DMS 273 treated with DMSO at 0.1 percent for 48 hours (cell line): ENCODE measurements around the gene MEGF6.

Source experiments
- DNase-seq: peaks from one replicate; lab custom pipeline; 2025; lab: John Stamatoyannopoulos, UW

Gene MEGF6

DNA sequence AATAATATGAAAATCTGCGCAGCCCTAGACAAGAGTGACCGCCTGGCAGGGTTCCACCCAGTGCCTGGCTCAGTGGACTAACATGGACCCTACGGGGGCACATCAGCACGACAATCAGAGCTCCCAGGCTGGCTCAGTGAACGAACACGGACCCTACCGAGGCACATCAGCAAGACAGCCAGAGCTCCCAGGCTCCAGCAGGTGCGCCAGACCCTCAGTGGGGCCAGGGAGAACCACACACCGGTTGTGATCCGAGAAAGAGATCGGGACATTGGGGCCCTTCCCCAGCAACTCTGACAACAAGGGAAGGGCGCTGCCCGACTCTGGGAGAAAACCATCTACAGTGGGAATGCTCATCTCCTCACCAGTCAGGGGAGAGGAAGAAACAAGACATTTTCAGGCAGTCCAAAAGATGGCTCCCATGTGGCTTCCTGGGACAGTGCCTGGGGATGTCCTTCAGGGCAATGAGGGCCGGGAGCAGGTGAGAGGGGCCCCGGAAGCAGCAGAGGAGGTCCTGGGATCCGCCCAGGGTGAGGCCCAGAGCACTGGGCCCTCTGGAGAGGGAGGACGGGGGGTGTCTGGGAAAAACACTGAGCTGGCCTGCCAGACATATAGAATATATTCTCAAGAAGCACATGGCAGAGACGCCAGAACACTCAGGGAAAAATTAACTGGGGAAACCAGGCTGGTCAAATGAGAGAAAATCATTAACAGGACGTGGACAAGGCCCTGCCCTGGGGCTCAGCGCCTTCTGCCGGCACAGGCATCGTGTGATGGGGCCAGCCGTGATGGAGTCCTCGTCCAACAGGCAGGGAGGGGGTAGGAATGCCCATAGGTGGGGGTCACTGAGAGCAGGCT, 152.0 kb downstream of the MEGF6 start:
- DNase-seq, result no peak

DNA sequence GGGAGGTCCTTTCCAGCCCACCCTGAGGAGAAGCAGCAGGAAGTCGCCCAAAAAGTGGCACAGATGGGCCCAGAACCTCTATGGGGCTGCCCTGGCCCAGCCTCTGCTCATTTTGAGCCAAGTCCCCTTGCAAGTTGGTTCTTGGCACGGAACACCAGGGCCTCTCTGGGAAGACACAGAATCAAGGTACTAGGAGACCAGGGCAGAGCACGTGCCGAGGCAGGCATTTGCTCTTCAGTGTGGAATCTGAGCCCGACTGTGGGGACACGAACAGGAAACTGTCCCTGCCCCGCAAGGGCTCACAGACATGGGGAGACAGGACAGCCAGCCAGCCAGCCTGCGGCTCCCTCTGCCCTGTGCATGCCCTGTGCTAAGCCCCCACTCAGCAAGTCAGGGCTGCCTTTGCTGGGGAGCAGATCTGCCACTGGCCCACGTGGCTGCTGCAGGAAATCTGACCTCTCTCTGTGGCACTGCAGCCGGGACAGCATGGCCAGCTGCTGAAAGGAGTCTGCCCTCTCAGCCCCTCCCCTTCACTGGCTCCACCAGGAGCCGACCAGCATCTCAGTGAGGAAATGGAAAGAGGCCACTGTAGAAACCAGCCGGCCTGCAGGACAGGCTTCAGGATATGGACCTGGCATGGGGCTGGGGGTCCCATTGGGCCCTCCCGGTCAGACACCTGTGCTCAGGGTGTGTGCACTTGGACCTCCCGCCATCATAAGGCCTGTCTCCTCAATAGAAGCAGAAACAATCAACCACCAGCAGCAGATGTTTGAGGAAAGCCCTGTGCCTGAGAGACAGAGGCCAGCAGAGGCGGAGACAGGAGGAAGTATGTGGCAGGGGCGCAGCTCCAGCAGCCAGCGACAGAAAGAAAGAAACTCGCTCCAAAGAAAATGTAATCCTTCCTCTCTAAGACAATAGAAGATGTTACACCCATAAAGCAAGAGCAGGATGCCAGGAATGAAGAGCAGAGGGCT, 153.1 kb downstream of the MEGF6 start:
- DNase-seq, result no peak

DNA sequence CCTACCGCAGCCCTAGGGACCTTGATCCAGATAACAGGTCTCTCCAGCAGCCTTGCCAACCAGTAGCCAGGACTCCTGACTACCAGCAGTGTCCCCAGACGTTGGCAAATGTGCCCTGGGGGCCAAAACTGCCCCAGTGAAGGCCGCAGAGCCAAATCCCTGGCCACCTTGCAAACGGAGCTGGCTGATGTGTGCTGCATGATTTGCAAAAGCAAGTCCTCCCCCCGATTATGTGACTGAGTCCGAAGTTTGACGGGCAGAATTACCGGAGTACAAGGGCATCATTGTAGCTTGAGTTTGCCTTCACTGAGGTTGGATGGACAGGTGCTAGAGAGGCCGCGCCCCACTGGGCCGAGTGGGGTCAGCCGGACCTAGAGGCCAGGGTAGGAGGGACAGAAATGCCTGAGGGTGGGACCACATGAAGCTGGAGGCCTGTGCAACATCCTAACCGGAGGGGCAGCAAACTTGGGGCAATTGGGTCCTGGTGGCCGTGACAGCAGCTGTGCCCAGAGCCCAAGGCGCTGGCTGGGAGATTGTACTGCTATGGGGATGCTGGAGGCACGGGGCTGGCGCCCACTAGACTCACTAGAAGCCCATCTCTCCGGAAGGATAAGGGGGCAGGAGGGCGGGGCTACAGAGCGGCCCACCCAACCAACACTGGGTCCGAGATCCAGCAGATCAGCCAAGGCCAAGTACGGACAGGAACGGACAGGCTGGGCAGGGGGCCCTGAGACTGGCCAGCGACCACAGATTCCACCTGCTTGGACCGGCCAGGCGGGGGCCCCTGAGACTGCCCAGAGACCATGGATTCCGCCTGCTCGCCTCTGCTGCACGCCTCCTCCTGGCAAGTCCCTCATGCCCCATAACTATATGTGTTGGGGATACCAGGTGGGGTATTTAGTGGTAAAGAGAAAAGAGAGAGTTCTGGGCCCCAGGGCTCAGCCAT, 154.1 kb downstream of the MEGF6 start:
- no peak for DNase-seq

DNA sequence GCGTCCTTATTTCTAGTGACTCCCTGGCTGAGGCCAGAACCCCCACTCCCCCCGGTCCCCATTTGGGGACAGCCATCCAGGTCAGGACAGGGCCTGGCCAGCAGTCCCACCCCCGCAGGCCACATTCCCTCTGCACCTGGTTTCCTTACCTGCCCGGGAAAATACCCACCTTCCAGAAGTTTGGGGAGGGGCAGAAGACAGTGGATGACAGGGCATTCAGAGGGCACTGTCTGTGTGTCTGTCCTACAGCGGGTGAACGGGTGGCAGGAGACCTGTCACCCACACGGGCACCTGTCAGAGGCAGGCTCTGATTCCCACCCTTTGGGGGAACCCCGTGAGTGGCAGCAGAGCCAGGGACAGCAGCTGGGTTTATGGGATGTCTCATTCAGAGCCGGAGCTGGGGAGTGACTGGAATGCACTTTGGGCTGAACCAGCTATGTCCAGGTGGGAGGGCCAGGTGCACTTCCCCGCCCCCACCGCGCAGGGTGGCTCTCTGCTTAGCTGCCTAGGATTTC, 154.8 kb downstream of the MEGF6 start:
- no peak for DNase-seq

DNA sequence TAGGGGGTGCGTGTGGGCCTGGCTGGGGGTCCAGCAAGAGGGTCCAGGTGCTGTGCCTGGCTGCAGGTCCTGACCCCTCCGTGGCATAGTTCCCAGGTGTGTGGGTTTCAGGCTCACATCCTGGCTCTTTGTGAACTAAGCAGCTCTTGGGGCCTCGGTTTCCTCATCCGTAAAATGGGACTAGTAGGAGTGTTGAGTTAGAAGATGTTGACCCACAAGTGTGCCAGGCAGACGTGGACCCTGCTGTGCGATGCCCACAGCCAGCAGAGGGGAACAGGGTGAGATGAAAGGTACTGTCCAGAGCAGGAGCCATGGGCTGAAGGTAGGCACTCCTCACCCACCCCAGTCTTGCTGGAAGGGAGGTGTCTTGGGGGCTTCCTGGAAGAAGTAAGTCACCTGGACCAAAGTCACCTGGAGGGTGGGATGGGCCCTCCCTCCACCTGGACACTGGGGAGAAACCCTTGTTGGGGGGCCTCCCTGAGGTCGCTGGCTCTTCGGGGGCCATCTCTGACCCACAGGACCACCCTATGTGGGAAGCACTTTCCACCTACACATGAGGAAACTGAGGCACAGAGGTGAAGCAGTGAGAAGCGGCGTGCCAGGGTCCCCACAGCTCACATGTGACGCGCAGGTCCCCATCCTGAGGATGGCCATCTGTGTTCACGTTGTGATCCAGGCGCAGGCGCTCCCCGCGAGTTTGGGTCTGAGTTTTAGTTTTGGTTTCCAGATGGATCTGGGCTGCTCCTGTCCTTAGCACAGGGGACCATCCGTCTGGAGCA, 155.4 kb downstream of the MEGF6 start:
- DNase-seq, result no peak

DNA sequence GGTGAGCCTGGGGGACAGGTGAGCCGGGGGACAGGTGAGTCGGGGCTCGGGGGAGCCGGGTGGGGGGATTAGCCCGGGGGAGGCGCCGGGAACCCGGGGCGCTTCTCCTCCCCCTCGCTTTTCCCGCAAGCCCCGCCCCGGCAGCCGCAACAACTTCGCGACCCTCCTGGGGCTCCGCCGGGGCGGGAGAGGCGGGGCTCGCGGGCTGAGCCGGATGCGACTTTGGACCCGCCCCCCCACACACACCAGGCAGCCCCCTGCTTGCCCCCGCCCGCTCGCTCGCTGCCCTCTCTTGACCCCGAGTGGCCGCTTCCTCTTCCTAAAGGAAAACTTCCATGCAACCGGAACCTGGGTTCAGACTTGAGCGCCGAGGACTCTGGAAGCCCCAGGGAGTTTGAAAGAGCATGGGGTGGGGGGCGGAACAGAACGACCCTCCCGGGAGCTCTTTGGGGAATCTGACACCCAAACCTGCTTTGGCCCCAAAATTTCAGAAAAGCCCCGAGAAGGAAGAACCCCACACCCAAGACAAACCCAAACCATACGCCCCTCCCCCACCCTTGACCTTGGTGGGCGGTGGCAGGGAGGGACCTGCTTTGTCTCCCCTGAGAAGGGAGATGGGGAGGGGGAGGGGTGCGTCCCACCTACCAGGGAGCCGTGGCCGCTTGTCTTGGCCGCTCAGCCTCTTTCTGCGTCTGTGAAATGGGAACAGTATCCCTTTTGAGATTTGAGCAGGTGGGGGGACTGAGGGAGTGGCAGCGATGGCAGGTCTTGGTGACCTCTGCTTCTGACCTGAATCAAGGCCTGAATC, 156.3 kb downstream of the MEGF6 start:
- no peak for DNase-seq

DNA sequence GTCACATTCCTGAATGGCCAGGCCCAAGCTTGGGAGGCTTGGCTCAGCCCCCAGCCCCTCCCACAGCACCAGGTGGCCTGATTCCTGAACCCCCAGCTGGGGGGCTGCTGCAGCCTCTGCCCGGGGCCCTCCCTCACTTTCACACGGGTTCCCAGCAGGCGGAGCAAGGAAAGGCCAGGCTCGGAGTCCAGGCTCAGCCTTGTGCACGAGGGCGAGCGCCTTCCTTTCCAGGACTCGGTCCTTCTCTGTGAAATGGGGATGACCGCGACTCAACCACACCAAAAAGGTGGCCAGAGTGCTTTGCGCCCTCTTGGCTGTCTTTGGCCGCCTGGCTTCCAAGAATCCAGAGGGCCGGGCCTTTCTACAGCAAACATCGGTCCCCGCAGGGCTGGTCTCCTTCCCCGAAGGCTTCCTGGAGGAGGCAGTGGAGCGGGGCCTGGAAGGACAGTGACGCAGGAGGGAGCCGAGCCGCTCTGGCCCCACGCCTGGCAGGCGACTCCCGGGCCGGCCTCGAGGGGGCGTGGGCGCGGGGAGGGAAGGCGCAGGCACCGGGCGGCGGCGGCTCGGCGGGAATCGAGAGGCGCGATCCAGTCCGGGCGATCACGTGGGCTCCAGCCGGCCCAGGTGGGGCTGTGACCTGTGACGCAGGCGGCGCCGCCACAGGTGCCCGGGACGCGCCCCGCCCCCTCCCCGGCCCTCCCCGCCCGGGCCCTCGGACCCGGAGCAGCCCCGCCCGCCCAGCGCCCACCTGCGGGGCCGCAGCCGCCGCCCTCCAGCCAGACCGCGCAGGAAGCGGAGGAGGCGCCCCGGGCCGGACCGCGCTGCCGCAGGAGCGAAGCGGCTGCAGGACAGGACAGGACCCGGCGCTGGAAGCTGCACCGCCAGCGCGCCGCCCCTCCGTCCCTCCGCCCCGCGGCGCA, 157.2 kb downstream of the MEGF6 start, which contains the start of gene ARHGEF16:
TSS of gene ARHGEF16 (plus strand) at position 775 of the 920 bp plus-strand sequence. CDS start 8,420 bp downstream, outside the sequence.
- no peak for DNase-seq

DNA sequence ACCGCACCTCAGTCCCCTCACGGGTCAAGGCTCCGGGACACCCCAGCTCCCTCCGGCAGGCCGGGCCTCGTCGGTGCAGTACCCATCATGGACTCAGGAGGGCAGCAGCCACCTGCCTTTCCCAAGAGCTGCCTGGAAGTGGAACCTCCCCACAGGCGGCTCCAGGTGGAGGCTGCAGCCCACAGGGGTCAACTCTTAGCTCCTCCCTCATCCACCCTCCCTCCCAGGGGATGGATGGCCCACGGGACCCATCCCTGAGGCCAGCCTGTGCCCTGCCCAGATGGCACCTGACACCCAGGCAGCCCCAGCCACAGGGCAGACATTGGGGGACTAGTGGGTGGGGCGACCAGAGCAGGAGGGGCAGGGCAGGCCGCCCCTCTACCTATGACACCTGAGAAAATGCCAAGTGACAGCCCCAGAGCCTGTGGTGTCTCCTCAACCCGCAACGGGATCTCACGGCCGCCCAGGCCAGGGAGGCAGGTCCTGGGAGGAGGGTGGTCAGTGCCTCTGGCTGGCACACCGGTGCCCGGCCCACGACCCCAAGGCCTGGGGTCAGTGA, 158.0 kb downstream of the MEGF6 start:
- no peak for DNase-seq

DNA sequence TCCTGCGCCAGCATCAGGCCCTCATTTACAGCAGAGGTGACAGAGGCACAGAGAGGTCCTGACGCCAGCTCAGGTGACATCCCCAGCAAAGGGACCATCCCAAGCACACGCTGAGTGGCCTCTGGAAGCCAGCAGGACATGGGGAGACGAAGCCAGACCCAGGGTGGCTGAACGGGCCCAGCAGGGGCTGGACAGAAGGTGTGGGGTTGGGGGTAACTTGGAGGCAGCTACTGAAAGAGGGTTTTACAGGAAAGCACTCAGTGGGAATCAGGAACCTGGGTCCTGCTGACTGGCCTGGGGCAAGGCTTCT, 158.5 kb downstream of the MEGF6 start:
- DNase-seq, result no peak

DNA sequence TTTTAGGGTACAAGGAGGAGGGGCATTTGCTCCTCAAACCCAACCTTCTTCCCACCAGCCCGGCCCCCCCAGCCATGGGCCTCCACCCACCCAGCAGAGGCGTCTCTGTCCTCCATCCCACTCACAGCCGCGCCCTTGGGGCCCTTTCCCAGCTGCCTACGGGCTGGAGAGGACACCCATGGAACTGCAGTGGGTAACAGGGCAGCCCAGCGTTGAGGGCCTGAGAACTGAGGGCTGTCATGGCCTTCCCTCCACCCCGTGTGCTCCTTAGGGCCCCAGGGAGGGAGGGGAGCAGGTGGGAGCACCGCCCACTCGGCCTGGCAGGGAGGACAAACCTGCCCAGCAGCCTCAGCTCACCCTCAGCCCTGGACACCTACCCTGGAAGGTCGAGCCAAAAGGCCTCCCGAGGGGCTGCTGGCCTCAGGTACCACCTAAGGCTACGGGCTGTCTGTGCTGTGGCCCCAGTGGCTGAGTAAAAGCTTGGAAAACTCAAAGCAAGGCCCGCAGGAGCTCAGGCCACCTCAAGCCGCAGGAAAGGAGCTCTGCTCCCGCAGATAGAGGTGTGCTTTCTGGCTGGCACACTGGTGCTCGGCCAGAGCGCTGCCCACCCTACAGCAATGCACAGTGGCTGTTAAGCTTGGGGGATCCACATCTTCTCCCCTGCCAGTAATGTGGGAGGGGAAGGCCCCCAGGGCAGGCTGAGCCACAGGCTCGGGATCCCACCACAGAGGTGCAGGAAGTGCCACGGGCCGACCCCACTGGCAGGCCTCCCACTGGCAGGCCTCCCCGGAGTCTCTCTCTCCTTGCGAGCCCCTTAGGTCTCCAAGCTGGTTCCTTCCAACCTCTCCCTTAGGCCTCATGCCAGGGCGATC, 159.1 kb downstream of the MEGF6 start:
- DNase-seq, result no peak

DNA sequence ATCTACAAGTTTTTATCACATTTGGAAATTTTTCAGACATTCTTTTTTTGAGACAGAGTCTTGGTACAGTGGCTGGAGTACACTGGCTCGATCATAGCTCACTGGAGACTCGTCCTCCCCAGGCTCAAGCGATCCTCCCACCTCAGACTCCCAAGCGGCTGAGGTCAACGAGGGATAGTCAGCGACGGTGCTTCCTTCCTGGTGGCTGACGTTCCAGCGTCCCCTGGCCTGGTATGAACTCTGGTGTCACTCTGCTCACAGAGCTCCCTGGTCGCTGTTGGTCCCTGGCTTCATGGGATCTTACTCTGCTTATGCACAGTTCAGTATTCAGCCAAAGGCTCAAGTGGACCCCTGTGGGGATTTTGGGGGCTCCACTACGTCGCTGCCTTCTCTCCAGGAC, 160.3 kb downstream of the MEGF6 start:
- no peak for DNase-seq

DNA sequence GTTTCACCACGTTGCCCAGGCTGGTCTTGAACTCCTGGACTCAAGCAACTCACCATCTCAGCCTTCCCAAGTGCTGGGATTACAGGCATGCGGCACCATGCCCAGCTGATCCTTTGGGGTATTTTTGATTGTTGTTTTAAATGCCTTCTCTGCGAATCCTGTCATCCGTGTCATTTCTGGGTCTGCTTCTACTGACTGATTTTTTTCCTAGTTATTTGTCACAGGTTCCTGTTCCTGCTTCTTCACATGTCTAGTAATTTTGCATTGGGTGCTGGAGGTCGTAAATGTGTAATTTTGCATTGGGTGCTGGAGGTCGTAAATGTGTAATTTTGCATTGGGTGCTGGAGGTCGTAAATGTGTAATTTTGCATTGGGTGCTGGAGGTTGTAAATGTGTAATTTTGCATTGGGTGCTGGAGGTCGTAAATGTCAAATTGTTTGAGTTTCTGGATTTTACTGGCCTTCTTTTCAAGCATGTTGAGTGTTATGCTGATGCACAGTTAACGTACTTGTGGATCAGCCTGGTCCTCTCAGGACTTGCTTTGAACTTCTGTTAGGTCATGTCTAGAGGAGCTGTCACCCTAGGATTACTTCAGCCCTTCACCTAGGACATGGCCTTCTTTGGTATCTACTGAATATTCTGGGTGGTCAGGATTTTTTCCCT, 161.0 kb downstream of the MEGF6 start:
- DNase-seq, result no peak

DNA sequence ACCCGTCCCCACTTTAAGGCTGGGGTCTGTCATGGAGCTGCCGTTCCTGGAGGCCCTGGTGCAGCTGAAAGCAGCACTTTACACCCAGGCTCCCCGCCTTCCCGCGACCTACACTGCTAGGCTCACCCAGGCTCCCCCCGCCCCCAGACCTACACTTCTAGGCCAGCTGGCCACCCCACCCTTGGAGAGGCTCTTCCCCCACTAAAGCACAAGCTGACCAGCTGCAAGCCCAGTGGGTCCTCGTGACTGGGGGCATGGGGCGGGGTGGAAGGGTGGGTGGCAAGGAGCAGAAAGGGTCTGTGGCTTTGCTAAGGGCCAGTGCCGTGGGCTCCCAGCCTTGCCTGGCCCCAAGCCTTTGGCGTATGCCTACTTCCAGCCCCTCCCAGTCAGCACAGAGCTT, 166.6 kb downstream of the MEGF6 start:
- no peak for DNase-seq

DNA sequence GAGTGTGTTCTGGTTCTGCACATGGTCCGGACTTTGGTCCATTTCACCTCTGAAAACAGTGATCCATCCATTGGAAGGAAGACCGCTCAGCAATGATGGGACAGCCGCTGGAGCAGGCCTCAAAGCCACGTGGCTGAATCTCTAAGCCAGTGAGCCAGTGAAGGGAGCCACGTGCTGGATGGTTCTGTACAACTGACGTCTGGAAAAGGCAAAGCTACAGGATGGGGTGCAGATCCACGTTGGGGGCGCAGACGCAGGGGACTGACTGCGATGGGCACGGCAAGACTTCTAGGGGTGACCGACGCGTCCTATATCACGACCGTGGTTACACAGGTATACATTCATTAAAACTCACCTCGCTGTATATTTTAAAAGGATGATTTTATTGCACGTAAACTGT, 167.0 kb downstream of the MEGF6 start:
- DNase-seq, result no peak

DNA sequence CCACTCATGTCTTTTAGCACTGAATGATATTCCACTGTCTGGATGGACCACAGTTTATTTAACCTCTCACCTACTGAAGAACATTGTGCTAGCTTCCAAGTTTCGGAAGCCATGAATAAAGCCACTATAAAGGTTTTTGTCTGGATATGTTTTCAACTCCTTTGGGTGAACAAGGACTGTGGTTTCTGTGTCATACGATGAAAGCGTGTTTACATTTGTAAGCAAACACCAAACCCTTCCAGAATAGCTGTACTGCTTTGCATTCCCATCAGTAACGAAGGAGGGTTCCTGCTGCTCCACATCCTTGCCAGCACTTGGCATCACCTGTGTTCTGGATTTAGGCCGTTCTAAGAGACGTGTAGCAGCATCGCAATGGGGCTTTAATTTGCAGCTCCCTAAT, 167.5 kb downstream of the MEGF6 start:
- DNase-seq, result no peak

DNA sequence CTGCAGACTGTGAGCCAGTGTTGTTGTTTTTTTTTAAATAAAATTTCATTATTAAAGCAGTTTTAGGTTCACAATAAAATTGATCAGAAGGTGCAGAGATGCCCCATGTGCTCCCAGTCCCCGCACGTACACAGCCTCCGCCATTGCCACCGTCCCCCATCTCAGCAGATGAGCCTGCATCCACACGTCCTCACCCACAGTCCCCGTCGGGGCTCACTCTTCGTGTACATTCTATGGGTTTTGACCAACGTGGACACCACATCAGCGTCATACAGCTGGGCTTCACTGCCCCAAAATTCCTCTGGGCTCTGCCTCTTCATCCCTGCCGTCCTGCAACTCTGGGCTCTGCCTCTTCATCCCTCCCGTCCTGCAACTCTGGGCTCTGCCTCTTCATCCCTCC, 168.4 kb downstream of the MEGF6 start:
- no peak for DNase-seq

DNA sequence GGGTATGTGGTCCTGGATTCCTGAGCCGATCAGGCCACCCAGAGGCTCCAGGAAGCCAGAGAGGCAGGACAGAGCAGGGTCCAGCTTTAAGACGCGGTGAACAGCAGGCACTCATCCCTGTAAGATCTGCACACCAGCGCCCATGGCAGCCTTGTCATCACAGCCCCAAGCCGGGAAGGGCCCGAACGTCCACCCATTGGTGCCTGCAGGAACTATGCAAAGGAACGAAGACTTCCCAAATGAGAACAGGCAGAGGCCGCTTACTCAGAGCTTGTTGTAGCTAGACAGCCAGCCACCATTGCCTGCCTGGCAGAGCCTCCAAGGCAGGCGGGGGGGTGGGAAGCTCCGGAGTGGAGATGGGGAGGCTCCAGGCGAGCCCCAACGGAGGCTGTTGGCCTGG, 169.0 kb downstream of the MEGF6 start:
- DNase-seq, result no peak
